ENCODE measurements around the gene PLXNA2. TPM values are rescaled to one million over a fixed set of nuclear protein-coding genes. Genes with fewer than 3 reads are reported as not detected.

PLXNA2 gene
- total RNA-seq, 2 donors from 2014 or later = 7.3 to 8.9 TPM

DNA sequence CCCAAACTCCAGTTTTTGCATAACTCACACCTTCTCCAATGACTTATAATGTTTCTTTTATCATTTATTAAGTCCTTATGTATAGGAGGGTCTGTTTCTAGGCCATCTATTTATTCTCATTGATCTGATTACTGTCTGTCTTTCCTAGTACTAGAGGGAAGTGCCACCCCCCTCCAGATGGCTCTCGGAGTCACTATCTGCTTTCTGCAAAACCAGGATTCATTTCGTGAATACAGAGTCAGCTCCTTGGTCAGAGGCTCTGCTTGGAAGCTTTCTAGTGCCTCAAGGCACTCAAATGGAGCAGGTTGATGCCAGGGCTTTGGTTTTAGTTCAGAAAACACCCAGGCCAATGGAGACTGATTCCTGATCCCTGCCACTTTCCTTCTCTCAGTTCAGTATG, 231.0 kb downstream of the PLXNA2 start:
- TF ChIP-seq POLR2A (IDR thresholded peaks at IDR 0.05) (no peak), POLR2AphosphoS5 (IDR thresholded peaks at IDR 0.05) (no peak)
- TF ChIP-seq, protein P1, sequence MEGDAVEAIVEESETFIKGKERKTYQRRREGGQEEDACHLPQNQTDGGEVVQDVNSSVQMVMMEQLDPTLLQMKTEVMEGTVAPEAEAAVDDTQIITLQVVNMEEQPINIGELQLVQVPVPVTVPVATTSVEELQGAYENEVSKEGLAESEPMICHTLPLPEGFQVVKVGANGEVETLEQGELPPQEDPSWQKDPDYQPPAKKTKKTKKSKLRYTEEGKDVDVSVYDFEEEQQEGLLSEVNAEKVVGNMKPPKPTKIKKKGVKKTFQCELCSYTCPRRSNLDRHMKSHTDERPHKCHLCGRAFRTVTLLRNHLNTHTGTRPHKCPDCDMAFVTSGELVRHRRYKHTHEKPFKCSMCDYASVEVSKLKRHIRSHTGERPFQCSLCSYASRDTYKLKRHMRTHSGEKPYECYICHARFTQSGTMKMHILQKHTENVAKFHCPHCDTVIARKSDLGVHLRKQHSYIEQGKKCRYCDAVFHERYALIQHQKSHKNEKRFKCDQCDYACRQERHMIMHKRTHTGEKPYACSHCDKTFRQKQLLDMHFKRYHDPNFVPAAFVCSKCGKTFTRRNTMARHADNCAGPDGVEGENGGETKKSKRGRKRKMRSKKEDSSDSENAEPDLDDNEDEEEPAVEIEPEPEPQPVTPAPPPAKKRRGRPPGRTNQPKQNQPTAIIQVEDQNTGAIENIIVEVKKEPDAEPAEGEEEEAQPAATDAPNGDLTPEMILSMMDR (IDR thresholded peaks at IDR 0.05) = no peak
- no peaks in the 10 kb centered on the region for H3K9me3 ChIP-seq
- H3K27ac ChIP-seq = no peak overlapping the region
- H3K4me1 ChIP-seq (replicated peaks) = no peaks in the 10 kb centered on the region
- intact Hi-C loops (cut with DNase I) = no loop called here
- WGBS = 82% methylated on average over 2 of the region's 2 CpGs
- H3K27me3 ChIP-seq (replicated peaks; ENCODE audit: insufficient read depth) = no peaks in the 10 kb centered on the region
- DNase-seq (ENCODE audit: low spot score) = no peak
- H3K36me3 ChIP-seq = no peaks in the 10 kb centered on the region
- H3K4me3 ChIP-seq = no peak overlapping the region

- Histone ChIP-seq H3K27me3 (replicated peaks; ENCODE audit: insufficient read depth) (no peaks in the 10 kb centered on the region), H3K27ac (no peak overlapping the region), H3K36me3 (no peaks in the 10 kb centered on the region), H3K9me3 (no peaks in the 10 kb centered on the region), H3K4me3 (no peak overlapping the region), H3K4me1 (replicated peaks) (no peaks in the 10 kb centered on the region)
- DNase-seq (ENCODE audit: low spot score) = no peak
- TF ChIP-seq, protein P1 (IDR thresholded peaks at IDR 0.05) = no peak
- TF ChIP-seq POLR2A (IDR thresholded peaks at IDR 0.05) = no peak
- no peak for TF ChIP-seq POLR2AphosphoS5 (IDR thresholded peaks at IDR 0.05)
- WGBS = 49% methylated on average over 2 of the region's 2 CpGs
- intact Hi-C loops (cut with DNase I) = no loop called here
These were observed 231.5 kb downstream of the PLXNA2 start for GRCh38 chr1:208012721-208013120.

GRCh38 chr1:208010487-208011071, 233.6 kb downstream of the PLXNA2 start:
- H3K4me1 ChIP-seq (replicated peaks) = no peaks in the 10 kb centered on the region
- H3K9me3 ChIP-seq = no peaks in the 10 kb centered on the region
- H3K27ac ChIP-seq = no peak overlapping the region
- TF ChIP-seq POLR2AphosphoS5 (IDR thresholded peaks at IDR 0.05) (no peak), POLR2A (IDR thresholded peaks at IDR 0.05) (no peak)
- TF ChIP-seq, protein P1 (IDR thresholded peaks at IDR 0.05) = no peak
- intact Hi-C loops (cut with DNase I) = no loop called here
- WGBS = 88% methylated on average over 4 of the region's 4 CpGs
- H3K36me3 ChIP-seq = no peaks in the 10 kb centered on the region
- H3K27me3 ChIP-seq (replicated peaks; ENCODE audit: insufficient read depth) = no peaks in the 10 kb centered on the region
- DNase-seq (ENCODE audit: low spot score) = no peak
- H3K4me3 ChIP-seq = no peak overlapping the region

- Histone ChIP-seq H3K9me3 (no peaks in the 10 kb centered on the region), H3K4me1 (replicated peaks) (no peaks in the 10 kb centered on the region), H3K4me3 (no peak overlapping the region), H3K27ac (no peak overlapping the region), H3K27me3 (replicated peaks; ENCODE audit: insufficient read depth) (no peaks in the 10 kb centered on the region), H3K36me3 (no peaks in the 10 kb centered on the region)
- TF ChIP-seq POLR2AphosphoS5 (IDR thresholded peaks at IDR 0.05) (no peak), POLR2A (IDR thresholded peaks at IDR 0.05) (no peak)
- TF ChIP-seq, protein P1 (IDR thresholded peaks at IDR 0.05) = no peak
- DNase-seq (ENCODE audit: low spot score) = no peak
- intact Hi-C loops (cut with DNase I) = no loop called here
- WGBS = 92% methylated on average over 12 of the region's 12 CpGs
These were observed 234.3 kb downstream of the PLXNA2 start for GRCh38 chr1:208009706-208010444.

- Histone ChIP-seq H3K4me3 (no peak overlapping the region), H3K27ac (no peak overlapping the region), H3K4me1 (replicated peaks) (no peaks in the 10 kb centered on the region), H3K9me3 (no peaks in the 10 kb centered on the region), H3K36me3 (no peaks in the 10 kb centered on the region), H3K27me3 (replicated peaks; ENCODE audit: insufficient read depth) (no peaks in the 10 kb centered on the region)
- TF ChIP-seq POLR2A (IDR thresholded peaks at IDR 0.05) (no peak), POLR2AphosphoS5 (IDR thresholded peaks at IDR 0.05) (no peak)
- TF ChIP-seq, protein P1 (IDR thresholded peaks at IDR 0.05) = no peak
- no peak for DNase-seq (ENCODE audit: low spot score)
- 97% methylated on average over 8 of the region's 8 CpGs for WGBS
- intact Hi-C loops (cut with DNase I) = no loop called here
These were observed 234.9 kb downstream of the PLXNA2 start for GRCh38 chr1:208009303-208009702.
